H9 (cell line): ENCODE measurements around the gene ABCC11. TPM values are rescaled to one million over a fixed set of nuclear protein-coding genes. Genes with fewer than 3 reads are reported as not detected.

Source experiments
- DNase-seq: peaks from one replicate; pipeline ENCODE4 v3.0.0-alpha.2; 2017
- H2AFZ ChIP-seq: one replicate; pipeline ENCODE4 v1.6.1; 2013; ENCODE audit warnings: mild to moderate bottlenecking, low read length, control low read depth, moderate library complexity
- H2AK5ac ChIP-seq: 2 replicates; pipeline ENCODE4 v1.6.1; 2013; ENCODE audit warnings: low read length, control low read depth, mixed read lengths; ENCODE audit not compliant: insufficient read length
- H2BK120ac ChIP-seq: one replicate; pipeline ENCODE4 v1.6.1; 2013; ENCODE audit warnings: low read depth, mild to moderate bottlenecking, low read length, control low read depth, inconsistent platforms; ENCODE audit not compliant: poor library complexity, severe bottlenecking
- H2BK12ac ChIP-seq: 2 replicates; pipeline ENCODE4 v1.6.1; 2013; ENCODE audit warnings: low read length, control low read depth, mixed read lengths, low read depth; ENCODE audit not compliant: insufficient read length
- H2BK15ac ChIP-seq: 2 replicates; pipeline ENCODE4 v1.6.1; 2013; ENCODE audit warnings: low read depth, low read length, control low read depth
- H2BK20ac ChIP-seq: one replicate; pipeline ENCODE4 v1.6.1; 2013; ENCODE audit warnings: low read depth, mild to moderate bottlenecking, low read length, control low read depth, inconsistent platforms; ENCODE audit not compliant: poor library complexity, severe bottlenecking
- H2BK5ac ChIP-seq: 2 replicates; pipeline ENCODE4 v1.6.1; 2013; ENCODE audit warnings: low read length, control low read depth, mixed read lengths; ENCODE audit not compliant: insufficient read length
- H3K14ac ChIP-seq: 2 replicates; pipeline ENCODE4 v1.6.1; 2013; ENCODE audit warnings: low read length, control low read depth; ENCODE audit not compliant: insufficient read depth
- H3K18ac ChIP-seq: 2 replicates; pipeline ENCODE4 v1.6.1; 2013; ENCODE audit warnings: low read depth, mild to moderate bottlenecking, mixed read lengths, low read length, control low read depth; ENCODE audit not compliant: insufficient read length
- H3K23ac ChIP-seq: 2 replicates; pipeline ENCODE4 v1.6.1; 2013; ENCODE audit warnings: low read length, control low read depth, mixed read lengths, low read depth; ENCODE audit not compliant: insufficient read length
- H3K23me2 ChIP-seq: 2 replicates; pipeline ENCODE4 v1.6.1; 2013; ENCODE audit warnings: low read depth, mild to moderate bottlenecking, mixed read lengths, low read length, control low read depth; ENCODE audit not compliant: insufficient read length, poor library complexity, severe bottlenecking
- H3K27ac ChIP-seq: 2 replicates; pipeline ENCODE4 v1.5.1; 2013; ENCODE audit warnings: low read length, control low read depth, mixed read lengths, low read depth; ENCODE audit not compliant: insufficient read length
- H3K27me3 ChIP-seq: 2 replicates; pipeline ENCODE4 v1.6.1; 2013; ENCODE audit warnings: low read length, control low read depth, inconsistent platforms; ENCODE audit not compliant: insufficient read depth
- H3K4ac ChIP-seq: 2 replicates; pipeline ENCODE4 v1.6.1; 2013; ENCODE audit warnings: low read depth, mild to moderate bottlenecking, control low read depth, inconsistent platforms, low read length, moderate library complexity
- H3K4me1 ChIP-seq: 2 replicates; pipeline ENCODE4 v1.6.1; 2013; ENCODE audit warnings: low read length, control low read depth, inconsistent platforms; ENCODE audit not compliant: insufficient read depth
- H3K4me2 ChIP-seq: 2 replicates; pipeline ENCODE4 v1.6.1; 2013; ENCODE audit warnings: low read length, control low read depth, mixed read lengths; ENCODE audit not compliant: insufficient read length, insufficient read depth
- H3K56ac ChIP-seq: 2 replicates; pipeline ENCODE4 v1.6.1; 2013; ENCODE audit warnings: low read depth, mild to moderate bottlenecking, mixed read lengths, low read length, control low read depth; ENCODE audit not compliant: insufficient read length
- H3K79me1 ChIP-seq: 2 replicates; pipeline ENCODE4 v1.6.1; 2013; ENCODE audit warnings: low read depth, mild to moderate bottlenecking, moderate library complexity, low read length, control low read depth, inconsistent platforms; ENCODE audit not compliant: insufficient read depth, poor library complexity, severe bottlenecking
- H3K79me2 ChIP-seq: 2 replicates; pipeline ENCODE4 v1.6.1; 2013; ENCODE audit warnings: low read length, control low read depth, inconsistent platforms; ENCODE audit not compliant: insufficient read depth
- H3K9ac ChIP-seq: 2 replicates; pipeline ENCODE4 v1.6.1; 2013; ENCODE audit warnings: low read length, control low read depth, mixed read lengths; ENCODE audit not compliant: insufficient read length; ENCODE audit errors: extremely low read depth
- H3K9me3 ChIP-seq: one replicate; pipeline ENCODE4 v1.6.1; 2013; ENCODE audit warnings: low read depth, low read length, inconsistent platforms; ENCODE audit not compliant: control insufficient read depth
- H3T11ph ChIP-seq: one replicate; pipeline ENCODE4 v1.6.1; 2013; ENCODE audit warnings: mild to moderate bottlenecking, low read length, control low read depth, inconsistent platforms
- H4K20me1 ChIP-seq: one replicate; pipeline ENCODE4 v1.6.1; 2013; ENCODE audit not compliant: control insufficient read depth, insufficient read length, insufficient read depth
- H4K5ac ChIP-seq: 2 replicates; pipeline ENCODE4 v1.6.1; 2013; ENCODE audit warnings: low read depth, mild to moderate bottlenecking, mixed read lengths, low read length, control low read depth; ENCODE audit not compliant: insufficient read length
- H4K8ac ChIP-seq: replicated peaks from 2 replicates; pipeline ENCODE4 v1.6.1; 2013; ENCODE audit warnings: low read length, control low read depth, mixed read lengths, low read depth; ENCODE audit not compliant: insufficient read length
- H4K91ac ChIP-seq: 2 replicates; pipeline ENCODE4 v1.6.1; 2013; ENCODE audit warnings: low read depth, mild to moderate bottlenecking, moderate library complexity, mixed read lengths, low read length, control low read depth; ENCODE audit not compliant: insufficient read length
- H3K27ac Mint-ChIP-seq, 3 experiments: 2 replicates in 2 of 3; 3 replicates in 1 of 3; pipeline ENCODE4 v1.8.0; 2020 to 2021; ENCODE audit warnings: mixed read lengths in 3 of 3, mild to moderate bottlenecking in 1 of 3, moderate library complexity in 1 of 3
- H3K27me3 Mint-ChIP-seq: 2 replicates; pipeline ENCODE4 v1.8.0; 2021; ENCODE audit warnings: low read depth, mild to moderate bottlenecking, moderate library complexity, mixed read lengths
- H3K36me3 Mint-ChIP-seq, 3 experiments: 2 replicates in 2 of 3; 3 replicates in 1 of 3; pipeline ENCODE4 v1.8.0; 2020 to 2021; ENCODE audit warnings: low read depth in 3 of 3, mixed read lengths in 3 of 3; ENCODE audit not compliant: insufficient read depth in 1 of 3
- H3K4me1 Mint-ChIP-seq, 2 experiments: 2 replicates each; pipeline ENCODE4 v1.8.0; 2020; ENCODE audit warnings: mixed read lengths in 2 of 2
- H3K4me3 Mint-ChIP-seq, 2 experiments: 2 replicates in 1 of 2; 3 replicates in 1 of 2; pipeline ENCODE4 v1.8.0; 2020 to 2021; ENCODE audit warnings: mild to moderate bottlenecking in 2 of 2, mixed read lengths in 2 of 2, moderate library complexity in 1 of 2
- H3K9me3 Mint-ChIP-seq, 2 experiments: 2 replicates in 1 of 2; 3 replicates in 1 of 2; pipeline ENCODE4 v1.8.0; 2020; ENCODE audit warnings: mild to moderate bottlenecking in 2 of 2, mixed read lengths in 2 of 2, moderate library complexity in 1 of 2
- WGBS: extraction: QIAGEN DNeasy Blood & Tissue Kit; methylation state at CpG from one replicate; pipeline ENCODE4 v1.1.7; 2013; ENCODE audit warnings: missing lambda C conversion rate, low lambda C conversion rate, mixed read lengths; ENCODE audit not compliant: insufficient read length; ENCODE audit errors: extremely low coverage; 5-methylcytosine and 5-hydroxymethylcytosine counted together
- total RNA-seq: library from RNA; stranded (reverse); gene quantifications from 2 replicates; pipeline ENCODE4 v1.2.1, GENCODE V29; 2021
- TF ChIP-seq, protein P1 (sequence below): fragments of 200-600 bp; sonication (generic); conservative IDR thresholded peaks from 3 replicates; pipeline ENCODE4 v1.8.0; 2021; ENCODE audit warnings: antibody characterized with exemption, mild to moderate bottlenecking

Gene ABCC11
- total RNA-seq, 1 experiment from 2014 or later: 0.33 TPM

GRCh38 chr16:48244863-48245195 is 2.5 kb downstream of the ABCC11 start:
- H3K79me1 ChIP-seq: no peaks in the 10 kb centered on the region
- H3K23me2 ChIP-seq: peaks cover 7% of the 10 kb centered on the region
- H3K23ac ChIP-seq: no peak overlapping the region
- TF ChIP-seq, protein P1, sequence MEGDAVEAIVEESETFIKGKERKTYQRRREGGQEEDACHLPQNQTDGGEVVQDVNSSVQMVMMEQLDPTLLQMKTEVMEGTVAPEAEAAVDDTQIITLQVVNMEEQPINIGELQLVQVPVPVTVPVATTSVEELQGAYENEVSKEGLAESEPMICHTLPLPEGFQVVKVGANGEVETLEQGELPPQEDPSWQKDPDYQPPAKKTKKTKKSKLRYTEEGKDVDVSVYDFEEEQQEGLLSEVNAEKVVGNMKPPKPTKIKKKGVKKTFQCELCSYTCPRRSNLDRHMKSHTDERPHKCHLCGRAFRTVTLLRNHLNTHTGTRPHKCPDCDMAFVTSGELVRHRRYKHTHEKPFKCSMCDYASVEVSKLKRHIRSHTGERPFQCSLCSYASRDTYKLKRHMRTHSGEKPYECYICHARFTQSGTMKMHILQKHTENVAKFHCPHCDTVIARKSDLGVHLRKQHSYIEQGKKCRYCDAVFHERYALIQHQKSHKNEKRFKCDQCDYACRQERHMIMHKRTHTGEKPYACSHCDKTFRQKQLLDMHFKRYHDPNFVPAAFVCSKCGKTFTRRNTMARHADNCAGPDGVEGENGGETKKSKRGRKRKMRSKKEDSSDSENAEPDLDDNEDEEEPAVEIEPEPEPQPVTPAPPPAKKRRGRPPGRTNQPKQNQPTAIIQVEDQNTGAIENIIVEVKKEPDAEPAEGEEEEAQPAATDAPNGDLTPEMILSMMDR: no peak
- no peak overlapping the region for H2AK5ac ChIP-seq
- H2BK12ac ChIP-seq: no peak overlapping the region
- H3K9me3 ChIP-seq: no peaks in the 10 kb centered on the region
- no peak for DNase-seq
- H3K4ac ChIP-seq: no peak overlapping the region
- peak overlapping the region; percentile 1 to 84 (median 28); a peak in 4 of 7 replicates for H3K27ac Mint-ChIP-seq
- H4K91ac ChIP-seq: no peak overlapping the region
- peaks cover 5 to 10% of the 10 kb centered on the region in 2 experiments for H3K9me3 Mint-ChIP-seq
- H4K20me1 ChIP-seq: no peaks in the 10 kb centered on the region
- H2BK15ac ChIP-seq: no peak overlapping the region
- peak overlapping the region; percentile 94 for H3K4me2 ChIP-seq
- H3K9ac ChIP-seq: peak overlapping the region; percentile 82
- no peak overlapping the region for H3K14ac ChIP-seq
- H2BK120ac ChIP-seq: no peak overlapping the region
- no peaks in the 10 kb centered on the region; the same call in 1 of the 2 replicates for H3K79me2 ChIP-seq
- no peak overlapping the region for H2BK20ac ChIP-seq
- no peak overlapping the region for H3K18ac ChIP-seq
- H3K4me3 Mint-ChIP-seq: peak overlapping the region; percentile 87 to 91
- H3K27me3 ChIP-seq: no peaks in the 10 kb centered on the region
- no peak overlapping the region for H3K56ac ChIP-seq
- no peak overlapping the region for H4K8ac ChIP-seq
- H3K27ac ChIP-seq: no peak overlapping the region
- no peak overlapping the region for H4K5ac ChIP-seq
- H3K4me1 Mint-ChIP-seq: peaks cover 8 to 14% of the 10 kb centered on the region in 2 experiments
- no peak overlapping the region for H2AFZ ChIP-seq
- H3K4me1 ChIP-seq: peaks cover 2% of the 10 kb centered on the region; the same call in 1 of the 2 replicates
- no peaks in the 10 kb centered on the region for H3K36me3 Mint-ChIP-seq
- no peak overlapping the region for H3T11ph ChIP-seq
- H2BK5ac ChIP-seq: no peak overlapping the region
- WGBS: no CpG with 5 or more reads among the region's 8 CpGs
- H3K27me3 Mint-ChIP-seq: no peaks in the 10 kb centered on the region; the same call in 1 of the 2 replicates
